ENCODE data around the gene ST8SIA3.

ST8SIA3 gene

DNA sequence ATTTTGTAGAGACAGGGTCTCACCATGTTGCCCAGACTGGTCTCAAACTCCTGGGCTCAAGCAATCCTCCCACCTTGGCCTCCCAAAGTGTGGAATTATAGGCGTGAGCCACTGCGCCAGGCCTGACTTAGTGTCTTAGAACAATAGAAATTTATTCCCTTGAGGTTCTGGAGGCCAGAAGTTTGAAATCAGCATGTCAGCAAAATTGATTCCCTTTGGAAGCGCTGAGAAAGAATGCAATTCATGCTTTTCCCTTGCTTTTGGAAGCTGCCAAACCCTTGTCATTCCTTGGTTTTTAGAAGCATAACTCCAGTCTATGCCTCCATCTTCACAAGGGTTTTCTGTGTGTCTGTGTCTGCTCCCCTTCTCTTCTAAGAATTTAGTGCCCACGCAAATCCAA, 20.7 kb downstream of the ST8SIA3 start:
- TF ChIP-seq, protein P1, sequence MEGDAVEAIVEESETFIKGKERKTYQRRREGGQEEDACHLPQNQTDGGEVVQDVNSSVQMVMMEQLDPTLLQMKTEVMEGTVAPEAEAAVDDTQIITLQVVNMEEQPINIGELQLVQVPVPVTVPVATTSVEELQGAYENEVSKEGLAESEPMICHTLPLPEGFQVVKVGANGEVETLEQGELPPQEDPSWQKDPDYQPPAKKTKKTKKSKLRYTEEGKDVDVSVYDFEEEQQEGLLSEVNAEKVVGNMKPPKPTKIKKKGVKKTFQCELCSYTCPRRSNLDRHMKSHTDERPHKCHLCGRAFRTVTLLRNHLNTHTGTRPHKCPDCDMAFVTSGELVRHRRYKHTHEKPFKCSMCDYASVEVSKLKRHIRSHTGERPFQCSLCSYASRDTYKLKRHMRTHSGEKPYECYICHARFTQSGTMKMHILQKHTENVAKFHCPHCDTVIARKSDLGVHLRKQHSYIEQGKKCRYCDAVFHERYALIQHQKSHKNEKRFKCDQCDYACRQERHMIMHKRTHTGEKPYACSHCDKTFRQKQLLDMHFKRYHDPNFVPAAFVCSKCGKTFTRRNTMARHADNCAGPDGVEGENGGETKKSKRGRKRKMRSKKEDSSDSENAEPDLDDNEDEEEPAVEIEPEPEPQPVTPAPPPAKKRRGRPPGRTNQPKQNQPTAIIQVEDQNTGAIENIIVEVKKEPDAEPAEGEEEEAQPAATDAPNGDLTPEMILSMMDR (IDR thresholded peaks at IDR 0.05; ENCODE audit: low read depth, low read length, poor library complexity, severe bottlenecking): no peak
- TF ChIP-seq EZH2phosphoT487 (IDR thresholded peaks at IDR 0.05; ENCODE audit: borderline replicate concordance, low read length): no peak
- H3K27me3 ChIP-seq (ENCODE audit: control insufficient read depth, low read length): peaks cover 14% of the 10 kb centered on the region

DNA sequence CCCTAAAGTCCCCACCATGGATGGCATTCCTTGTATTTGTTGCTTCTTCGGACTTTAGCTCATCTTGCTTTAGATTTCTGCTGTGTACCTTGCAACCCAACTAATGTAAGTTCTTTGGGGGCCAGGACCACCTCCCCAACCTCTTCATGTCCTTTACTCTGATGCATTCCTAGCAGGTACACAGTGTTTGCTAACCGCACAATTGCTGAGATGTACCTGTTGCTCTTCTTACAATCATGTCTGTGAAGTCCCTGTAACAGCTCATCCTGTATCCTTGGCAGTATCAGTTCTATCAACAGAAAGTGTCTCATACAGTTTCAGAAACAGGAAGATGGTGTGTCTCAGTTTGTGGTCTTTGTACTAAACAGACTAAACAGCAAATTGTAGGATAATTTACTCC, 24.1 kb downstream of the ST8SIA3 start:
- Histone ChIP-seq H3K79me2 (ENCODE audit: control insufficient read depth, low read length) (no peaks in the 10 kb centered on the region), H3K36me3 (ENCODE audit: control insufficient read depth, low read length) (no peaks in the 10 kb centered on the region), H3K4me1 (ENCODE audit: control insufficient read depth, low read length) (no peaks in the 10 kb centered on the region), H3K4me2 (ENCODE audit: low read length) (no peak overlapping the region), H4K20me1 (ENCODE audit: control insufficient read depth, insufficient read depth, low read depth, low read length) (no peaks in the 10 kb centered on the region), H3K9me2 (replicated peaks; ENCODE audit: control insufficient read depth, low read length) (no peaks in the 10 kb centered on the region), H3K27me3 (ENCODE audit: control insufficient read depth, low read length) (peaks cover 10% of the 10 kb centered on the region; the same call in 1 of the 2 replicates), H3F3A (ENCODE audit: control insufficient read depth, insufficient read depth) (no peaks in the 10 kb centered on the region), H3K27ac (ENCODE audit: low read depth, low read length) (no peak overlapping the region), H3K9me3 (ENCODE audit: control insufficient read depth, insufficient read depth, low read length) (no peaks in the 10 kb centered on the region), H3K4me3 (ENCODE audit: low read length) (no peak overlapping the region)
- no peak for TF ChIP-seq EZH2phosphoT487 (IDR thresholded peaks at IDR 0.05; ENCODE audit: borderline replicate concordance, low read length)
- TF ChIP-seq, protein P1 (IDR thresholded peaks at IDR 0.05; ENCODE audit: low read depth, low read length, poor library complexity, severe bottlenecking): no peak

More for the DNA sequence above, 20.7 kb downstream of the ST8SIA3 start:
- Histone ChIP-seq H3K4me2 (ENCODE audit: low read length) (no peak overlapping the region), H3K36me3 (ENCODE audit: control insufficient read depth, low read length) (no peaks in the 10 kb centered on the region), H3K4me1 (ENCODE audit: control insufficient read depth, low read length) (no peaks in the 10 kb centered on the region), H3K27ac (ENCODE audit: low read depth, low read length) (no peak overlapping the region), H3K79me2 (ENCODE audit: control insufficient read depth, low read length) (no peaks in the 10 kb centered on the region), H3K9me2 (replicated peaks; ENCODE audit: control insufficient read depth, low read length) (no peaks in the 10 kb centered on the region), H3K9me3 (ENCODE audit: control insufficient read depth, insufficient read depth, low read length) (no peaks in the 10 kb centered on the region), H4K20me1 (ENCODE audit: control insufficient read depth, insufficient read depth, low read depth, low read length) (no peaks in the 10 kb centered on the region), H3F3A (ENCODE audit: control insufficient read depth, insufficient read depth) (no peaks in the 10 kb centered on the region), H3K4me3 (ENCODE audit: low read length) (no peak overlapping the region)

DNA sequence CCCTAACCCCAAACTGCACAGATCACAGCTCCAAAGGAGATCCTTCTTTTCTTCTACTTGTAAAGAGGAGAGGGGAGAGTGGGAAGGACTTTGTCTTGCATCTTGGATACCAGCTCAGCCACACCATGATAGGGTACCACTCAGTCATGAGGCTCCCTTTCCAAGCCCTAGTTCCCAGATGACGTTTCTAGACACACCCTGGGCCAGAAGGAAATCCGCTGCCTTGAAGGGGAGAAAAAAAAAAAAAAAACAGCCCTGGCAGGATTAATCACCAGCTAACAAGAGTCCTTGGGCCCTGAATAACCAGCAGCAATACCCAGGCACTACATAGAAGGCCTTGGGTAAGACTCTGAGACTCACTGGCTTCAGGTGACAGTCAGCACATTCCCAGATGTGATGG, 36.9 kb downstream of the ST8SIA3 start:
- Histone ChIP-seq H3K9me3 (ENCODE audit: control insufficient read depth, insufficient read depth, low read length) (no peaks in the 10 kb centered on the region), H3K4me2 (ENCODE audit: low read length) (no peak overlapping the region), H3K36me3 (ENCODE audit: control insufficient read depth, low read length) (no peaks in the 10 kb centered on the region), H3K4me1 (ENCODE audit: control insufficient read depth, low read length) (no peaks in the 10 kb centered on the region), H3K79me2 (ENCODE audit: control insufficient read depth, low read length) (no peaks in the 10 kb centered on the region), H3K27ac (ENCODE audit: low read depth, low read length) (no peak overlapping the region), H4K20me1 (ENCODE audit: control insufficient read depth, insufficient read depth, low read depth, low read length) (no peaks in the 10 kb centered on the region), H3F3A (ENCODE audit: control insufficient read depth, insufficient read depth) (no peaks in the 10 kb centered on the region), H3K9me2 (replicated peaks; ENCODE audit: control insufficient read depth, low read length) (no peaks in the 10 kb centered on the region), H3K4me3 (ENCODE audit: low read length) (no peak overlapping the region), H3K27me3 (ENCODE audit: control insufficient read depth, low read length) (no peaks in the 10 kb centered on the region)
- TF ChIP-seq, protein P1 (IDR thresholded peaks at IDR 0.05; ENCODE audit: low read depth, low read length, poor library complexity, severe bottlenecking): no peak
- TF ChIP-seq EZH2phosphoT487 (IDR thresholded peaks at IDR 0.05; ENCODE audit: borderline replicate concordance, low read length): no peak

Data from DOHH2 (cell line).